ENCODE measurements around the gene KRTAP4-16.
"Not testable (repeated sequence)": the region's sequence is repeated elsewhere in the genome, so short reads cannot be mapped to it uniquely, and the experiment has no call there.

KRTAP4-16 gene

DNA sequence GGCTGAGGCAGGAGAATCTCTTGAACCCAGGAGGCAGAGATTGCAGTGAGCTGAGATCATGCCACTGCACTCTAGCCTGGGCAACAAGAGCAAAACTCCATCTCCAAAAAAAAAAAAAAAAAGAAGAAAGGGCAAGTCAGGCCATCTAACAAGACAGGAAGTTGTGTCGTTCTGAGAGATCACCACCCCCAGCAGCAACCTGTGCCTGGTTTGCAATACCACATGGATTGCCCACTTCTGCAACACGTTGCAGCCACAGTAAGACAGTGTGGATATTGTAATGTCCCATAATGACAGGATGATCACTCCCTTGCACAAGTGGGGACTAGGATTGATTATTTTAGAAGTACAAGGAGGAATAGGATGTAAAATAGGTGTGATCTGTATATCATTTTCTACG lies 33.0 kb downstream of the KRTAP4-16 start:
- DNase-seq = no peak

DNA sequence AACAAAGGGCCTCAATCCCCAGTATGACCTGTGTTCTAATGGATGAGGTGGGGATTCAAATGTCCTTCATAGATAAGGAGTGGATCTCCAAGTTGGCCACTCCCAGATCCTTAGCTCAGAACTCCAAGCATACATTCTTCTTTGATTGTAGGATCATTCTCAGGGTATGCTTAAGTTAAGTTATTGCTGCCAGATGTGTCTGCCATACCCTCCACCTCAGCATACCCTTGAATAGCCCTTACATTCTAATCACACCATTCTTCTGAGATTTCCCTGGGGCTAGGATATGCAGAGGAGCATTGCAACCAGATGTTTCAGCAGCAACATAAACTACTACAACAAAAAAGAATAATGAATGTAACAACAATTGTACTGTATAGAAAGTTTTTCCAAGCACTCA lies 34.7 kb downstream of the KRTAP4-16 start:
- DNase-seq = no peak

DNA sequence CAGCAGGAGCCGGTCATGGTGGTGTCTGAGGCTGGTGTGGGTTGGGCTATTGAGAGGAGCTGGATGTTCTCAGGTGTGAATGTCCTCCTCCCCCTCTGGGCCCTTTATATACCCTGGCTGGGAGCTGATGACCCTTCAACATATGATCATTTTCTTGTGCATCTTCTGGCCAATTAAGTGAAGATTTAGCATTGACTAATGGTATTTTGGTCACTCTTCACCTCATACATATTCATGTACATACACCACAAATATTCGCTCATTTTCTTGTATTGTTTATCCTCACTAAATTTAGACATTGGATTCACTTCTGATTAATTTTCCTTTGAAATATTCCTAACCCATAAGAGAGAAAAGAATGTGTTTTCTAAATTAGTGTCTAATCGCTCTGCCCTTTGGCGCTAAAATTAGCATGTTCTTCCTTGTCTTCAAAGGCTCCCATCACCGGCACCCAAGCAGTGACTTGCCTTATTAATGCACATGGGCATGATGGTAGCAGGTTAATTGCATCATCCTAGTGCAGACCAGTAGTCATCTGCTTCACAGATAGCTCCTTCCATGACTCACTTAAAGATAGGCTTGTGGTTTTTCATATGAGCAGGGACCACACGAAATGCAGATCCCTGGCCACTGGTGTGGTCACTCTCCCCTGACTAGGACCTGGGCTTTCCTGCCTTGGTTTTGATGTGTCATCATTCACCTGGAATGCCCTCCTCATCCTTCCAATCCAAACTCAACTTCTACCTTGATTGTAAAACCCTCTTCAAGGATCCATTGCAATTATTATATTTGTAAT lies 36.0 kb downstream of the KRTAP4-16 start, which contains the start of gene KRTAP2-4:
Gene KRTAP2-4 (minus strand): TSS at position 51 of the 796 bp plus-strand sequence. CDS start 34 bp downstream, at position 17.
- no peak for DNase-seq

DNA sequence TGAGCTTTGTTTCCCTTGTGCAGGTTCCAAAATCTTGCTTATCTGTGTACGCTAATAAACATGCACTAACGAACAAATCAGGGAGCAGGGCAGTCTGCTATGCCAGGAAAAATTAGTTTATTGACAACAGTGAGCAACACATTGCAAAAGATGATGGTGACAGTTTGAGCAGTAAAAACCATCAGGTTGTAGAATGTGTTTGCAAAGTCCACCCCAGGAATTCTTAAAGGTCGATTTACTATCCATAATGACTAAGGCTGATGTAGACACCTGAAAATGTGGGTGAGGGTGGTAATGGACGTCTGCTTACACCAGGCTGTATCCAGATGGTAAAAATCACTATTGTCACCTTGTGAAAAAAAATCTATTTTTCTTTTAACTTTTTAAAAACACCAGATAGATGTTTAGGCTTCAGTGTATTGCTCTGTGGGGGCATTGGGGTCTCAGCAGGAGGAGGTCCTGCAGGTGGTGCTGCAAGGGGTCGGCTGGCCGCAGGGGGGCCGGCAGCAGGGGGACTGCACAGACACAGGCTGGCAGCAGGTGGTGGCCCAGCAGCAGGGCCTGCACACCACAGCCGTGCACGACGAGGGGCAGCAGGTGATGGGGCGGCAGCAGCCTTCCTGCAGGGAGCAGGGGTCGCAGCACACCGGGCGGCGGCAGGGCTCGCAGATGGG lies 36.9 kb downstream of the KRTAP4-16 start:
- DNase-seq = not testable (repeated sequence)

DNA sequence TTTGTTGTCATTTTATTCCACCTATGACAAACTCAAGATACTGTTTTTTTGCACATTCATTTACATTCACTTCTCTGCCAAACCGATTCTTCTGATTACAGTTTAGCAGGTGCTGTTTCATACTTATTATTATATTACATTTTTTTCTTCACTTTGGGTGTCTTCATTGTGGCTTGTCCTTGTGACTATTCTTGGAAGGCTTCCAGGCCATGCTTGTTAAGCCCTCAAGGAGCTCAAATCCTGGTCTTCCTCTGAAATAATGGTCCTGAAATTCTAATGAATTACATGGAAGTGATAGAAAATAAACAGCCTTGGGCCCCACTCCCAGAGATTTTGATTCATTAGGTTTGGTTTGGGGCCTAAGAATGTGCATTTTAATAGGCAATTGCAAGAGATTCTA lies 37.7 kb downstream of the KRTAP4-16 start:
- no peak for DNase-seq

DNA sequence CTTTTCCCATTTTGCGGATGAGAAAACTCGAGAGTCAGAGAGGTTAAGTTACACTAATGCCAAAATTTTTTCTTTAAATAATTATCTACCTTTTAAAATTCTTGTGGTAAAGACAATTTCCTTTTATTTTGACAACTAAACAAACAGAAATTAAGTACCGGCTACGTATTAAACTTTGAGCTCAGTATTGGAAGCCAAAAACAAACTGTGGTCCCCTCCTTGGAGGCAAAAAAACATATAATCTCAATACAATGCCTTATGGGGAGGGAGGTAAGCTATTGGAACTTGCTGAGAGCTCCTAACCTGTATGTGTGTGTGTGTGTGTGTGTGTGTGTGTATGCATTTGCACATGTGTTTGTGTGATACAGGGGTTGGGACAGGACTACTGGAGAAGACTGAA lies 38.6 kb downstream of the KRTAP4-16 start:
- no peak for DNase-seq

DNA sequence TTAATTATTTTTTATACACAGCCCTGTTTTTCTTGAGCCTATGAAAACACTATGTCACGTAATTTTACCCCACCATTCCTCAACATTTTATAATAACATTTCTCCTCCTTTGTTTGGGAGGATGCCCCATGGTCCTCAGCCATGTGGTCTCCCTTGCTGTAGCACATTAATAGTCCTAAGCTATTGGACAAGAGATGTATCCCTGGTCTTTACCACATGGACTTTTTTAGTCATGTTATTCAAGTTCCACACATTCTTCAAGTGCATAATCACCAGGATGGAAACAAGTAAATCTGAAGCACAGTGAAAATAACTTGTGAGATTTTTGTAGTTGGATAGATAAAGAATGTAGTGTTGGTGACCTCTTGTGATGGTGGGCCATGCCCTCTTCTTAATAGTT lies 40.0 kb downstream of the KRTAP4-16 start:
- DNase-seq = no peak

DNA sequence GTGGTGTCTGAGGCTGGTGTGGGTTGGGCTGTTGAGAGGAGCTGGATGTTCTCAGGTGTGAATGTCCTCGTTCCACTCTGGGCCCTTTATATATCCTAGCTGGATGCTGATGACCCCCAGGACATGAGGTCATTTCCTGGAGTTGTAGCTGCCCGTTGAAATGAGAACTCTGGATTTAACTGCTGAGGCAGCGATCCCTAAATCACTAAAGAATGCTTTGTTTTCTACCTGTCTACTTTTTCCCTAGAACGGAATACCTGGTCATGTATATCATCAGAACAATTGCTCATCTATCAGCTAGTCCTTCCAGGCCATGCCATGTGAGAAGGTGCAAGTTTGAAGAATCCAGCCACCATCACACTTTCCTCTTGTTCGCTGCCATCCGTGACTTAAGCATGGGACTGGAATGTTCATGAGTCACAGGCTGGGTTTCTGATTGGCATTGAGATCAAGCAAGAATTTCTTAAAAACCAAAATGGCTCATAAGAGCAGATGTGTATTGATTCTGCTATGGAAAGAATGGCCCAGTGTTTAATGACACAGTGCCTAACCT lies 41.9 kb downstream of the KRTAP4-16 start, which contains the start of gene KRTAP2-3:
Gene KRTAP2-3 (minus strand): TSS at position 63 of the 553 bp plus-strand sequence. CDS start 64 bp downstream, outside the sequence.
- DNase-seq = no peak

DNA sequence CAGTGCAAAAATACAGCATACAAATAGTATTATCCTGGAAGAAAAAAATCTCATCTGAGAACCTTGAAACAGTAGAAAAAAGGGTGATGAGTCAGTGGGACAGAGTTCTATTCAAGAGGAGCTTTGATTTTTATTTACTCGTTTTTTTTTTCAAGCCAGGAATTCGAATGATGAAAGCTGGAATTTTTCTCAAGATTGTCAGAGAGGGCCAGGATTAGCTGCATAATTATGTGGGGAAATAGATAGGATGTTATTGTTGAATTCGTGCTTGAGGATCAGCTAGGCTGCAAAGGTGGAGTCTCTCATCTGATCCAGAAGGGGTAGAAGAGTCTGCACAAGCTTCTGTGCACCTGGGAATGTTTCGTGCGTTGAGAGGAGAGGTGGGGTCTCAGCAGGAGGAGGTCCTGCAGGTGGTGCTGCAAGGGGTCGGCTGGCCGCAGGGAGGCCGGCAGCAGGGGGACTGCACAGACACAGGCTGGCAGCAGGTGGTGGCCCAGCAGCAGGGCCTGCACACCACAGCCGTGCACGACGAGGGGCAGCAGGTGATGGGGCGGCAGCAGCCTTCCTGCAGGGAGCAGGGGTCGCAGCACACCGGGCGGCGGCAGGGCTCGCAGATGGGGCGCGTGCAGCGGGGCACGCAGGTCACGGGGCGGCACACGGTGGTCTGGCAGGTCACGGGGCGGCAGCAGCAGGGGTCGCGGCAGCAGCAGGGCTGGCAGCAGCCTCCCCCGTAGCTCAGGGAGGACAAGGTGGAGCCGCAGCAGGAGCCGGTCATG lies 42.5 kb downstream of the KRTAP4-16 start:
- not testable (repeated sequence) for DNase-seq

DNA sequence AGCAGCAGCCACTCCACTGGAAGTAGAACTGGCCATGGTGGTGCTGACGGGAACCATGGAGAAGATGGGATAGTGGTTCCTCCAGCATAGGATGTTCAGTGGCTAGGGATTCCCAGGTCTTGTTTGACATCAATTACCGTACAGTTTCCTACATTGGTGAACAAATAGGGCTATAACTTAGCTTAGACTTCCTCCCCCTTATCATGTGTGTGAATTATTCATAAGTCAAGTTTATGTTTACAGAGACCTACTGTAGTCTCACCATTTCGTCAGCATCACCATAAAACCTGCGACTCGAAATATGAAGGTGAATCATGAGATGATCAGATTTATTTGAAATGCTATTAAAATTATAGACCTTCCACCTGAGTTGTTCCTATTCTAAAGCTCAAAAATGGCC lies 43.3 kb downstream of the KRTAP4-16 start:
- no peak for DNase-seq

DNA sequence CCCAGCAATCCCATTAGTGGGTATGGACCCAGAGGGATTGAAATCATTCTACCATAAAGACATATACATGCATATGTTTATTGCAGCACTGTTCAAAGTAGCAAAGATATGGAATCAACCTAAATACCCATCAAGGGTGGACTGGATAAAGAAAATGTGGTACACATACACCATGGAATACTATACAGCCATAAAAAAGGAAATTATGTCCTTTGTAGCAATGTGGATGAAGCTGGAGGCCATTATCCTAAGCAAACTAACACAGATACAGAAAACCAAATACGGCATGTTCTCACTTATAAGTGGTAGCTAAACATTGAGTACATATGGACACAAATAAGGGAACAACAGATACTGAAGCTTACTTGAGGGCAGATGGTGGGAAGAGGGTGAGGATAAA lies 44.5 kb downstream of the KRTAP4-16 start:
- DNase-seq = no peak

DNA sequence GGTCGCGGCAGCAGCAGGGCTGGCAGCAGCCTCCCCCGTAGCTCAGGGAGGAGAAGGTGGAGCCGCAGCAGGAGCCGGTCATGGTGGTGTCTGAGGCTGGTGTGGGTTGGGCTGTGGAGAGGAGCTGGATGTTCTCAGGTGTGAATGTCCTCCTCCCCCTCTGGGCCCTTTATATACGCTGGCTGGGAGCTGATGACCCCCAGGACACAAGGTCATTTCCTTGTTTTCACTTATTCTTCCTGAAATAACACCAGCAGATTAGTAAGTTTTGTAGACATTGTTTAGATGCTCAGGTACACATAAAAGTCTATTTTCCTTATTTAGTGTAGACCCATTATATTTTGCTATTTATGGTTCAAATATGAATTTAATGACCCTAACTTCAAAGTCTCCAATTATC lies 46.9 kb downstream of the KRTAP4-16 start, which contains the start of gene KRTAP2-2:
Gene KRTAP2-2 (minus strand): TSS at position 101 of the 400 bp plus-strand sequence. CDS start 19 bp downstream, at position 82.
- not testable (repeated sequence) for DNase-seq

DNA sequence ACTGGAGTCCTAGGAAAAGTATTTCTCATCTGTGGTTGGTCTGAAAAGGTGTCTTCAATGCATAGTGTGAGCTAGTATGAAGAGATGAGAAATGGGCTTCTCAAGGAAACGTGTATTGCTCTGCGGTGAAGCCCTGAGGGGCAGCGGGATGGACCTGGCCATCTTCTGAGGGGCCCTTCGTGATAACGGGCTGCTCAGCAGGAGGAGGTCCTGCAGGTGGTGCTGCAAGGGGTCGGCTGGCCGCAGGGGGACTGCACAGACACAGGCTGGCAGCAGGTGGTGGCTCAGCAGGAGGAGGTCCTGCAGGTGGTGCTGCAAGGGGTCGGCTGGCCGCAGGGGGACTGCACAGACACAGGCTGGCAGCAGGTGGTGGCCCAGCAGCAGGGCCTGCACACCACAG lies 47.5 kb downstream of the KRTAP4-16 start:
- DNase-seq = not testable (repeated sequence)

DNA sequence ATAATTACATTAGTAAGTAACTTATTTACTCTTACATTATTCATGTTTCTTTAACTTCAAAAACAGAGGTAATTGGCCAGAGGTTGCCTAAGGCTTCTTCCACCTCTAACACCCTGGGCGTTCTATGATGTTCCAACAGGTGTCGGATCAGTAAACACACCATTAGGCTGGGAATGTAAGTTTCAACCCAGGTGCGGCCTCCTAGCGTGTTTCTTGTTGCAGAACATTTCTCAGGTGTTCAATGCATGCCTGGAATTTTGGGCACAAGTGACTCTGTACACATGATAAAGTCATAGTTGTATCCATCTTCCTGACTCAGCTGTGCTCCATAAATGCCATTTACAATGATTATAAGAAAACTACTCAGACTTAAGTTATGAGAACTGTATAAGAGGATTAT lies 48.0 kb downstream of the KRTAP4-16 start:
- no peak for DNase-seq

DNA sequence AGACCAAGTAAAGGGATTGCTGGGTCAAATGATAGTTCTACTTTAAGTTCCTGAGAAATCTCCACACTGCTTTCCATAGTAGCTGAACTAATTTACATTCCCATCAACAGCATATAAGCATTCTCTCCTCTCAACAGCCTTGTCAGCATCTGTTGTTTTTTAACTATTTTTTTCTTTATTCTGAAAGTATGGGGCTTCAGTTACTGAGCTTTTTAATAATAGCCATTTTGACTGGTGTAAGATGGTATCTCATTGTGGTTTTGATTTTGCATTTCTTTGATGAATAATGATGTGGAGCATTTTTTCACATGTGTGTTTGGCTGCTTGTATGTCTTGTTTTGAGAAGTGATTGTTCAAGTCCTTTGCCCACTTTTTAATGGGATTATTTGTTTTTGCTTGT lies 49.4 kb downstream of the KRTAP4-16 start:
- no peak for DNase-seq
